Measurements from ENCODE around the gene RUNDC3A.
"Not testable (repeated sequence)": the region's sequence is repeated elsewhere in the genome, so short reads cannot be mapped to it uniquely, and the experiment has no call there.

RUNDC3A gene

GRCh38 chr17:44361292-44362260 lies 53.2 kb downstream of the RUNDC3A start:
- H3K27ac Mint-ChIP-seq: no peak overlapping the region
- H3K4me3 Mint-ChIP-seq: no peak overlapping the region
- ATAC-seq: no peak
- no peaks in the 10 kb centered on the region for H3K4me1 Mint-ChIP-seq
- DNase-seq: no peak
- H3K27me3 Mint-ChIP-seq: peaks cover 22% of the 10 kb centered on the region
- H3K36me3 Mint-ChIP-seq (ENCODE audit: low read depth): no peaks in the 10 kb centered on the region
- H3K9me3 Mint-ChIP-seq: no peaks in the 10 kb centered on the region

GRCh38 chr17:44362459-44362948 lies 54.1 kb downstream of the RUNDC3A start:
- no peak for ATAC-seq
- Mint-ChIP-seq H3K27me3 (peaks cover 25% of the 10 kb centered on the region), H3K4me1 (no peaks in the 10 kb centered on the region), H3K9me3 (no peaks in the 10 kb centered on the region), H3K36me3 (ENCODE audit: low read depth) (no peaks in the 10 kb centered on the region), H3K4me3 (no peak overlapping the region), H3K27ac (no peak overlapping the region)
- DNase-seq: no peak

GRCh38 chr17:44362949-44363612 lies 54.7 kb downstream of the RUNDC3A start:
- Mint-ChIP-seq H3K4me3 (peak overlapping the region; percentile 45), H3K36me3 (ENCODE audit: low read depth) (no peaks in the 10 kb centered on the region), H3K27me3 (peaks cover 25% of the 10 kb centered on the region), H3K27ac (no peak overlapping the region), H3K9me3 (no peaks in the 10 kb centered on the region), H3K4me1 (no peaks in the 10 kb centered on the region)
- DNase-seq: no peak
- peak; percentile 20 for ATAC-seq

GRCh38 chr17:44363613-44364159 lies 55.3 kb downstream of the RUNDC3A start, which contains the start of gene FAM171A2:
Gene FAM171A2 (minus strand): TSS chr17:44363853. CDS start chr17:44363714, 139 bp downstream.
- peaks cover 27% of the 10 kb centered on the region for H3K27me3 Mint-ChIP-seq
- H3K9me3 Mint-ChIP-seq: no peaks in the 10 kb centered on the region
- H3K36me3 Mint-ChIP-seq (ENCODE audit: low read depth): no peaks in the 10 kb centered on the region
- peak; percentile 79 for DNase-seq
- H3K4me3 Mint-ChIP-seq: peak within 1 kb of the TSS; percentile 50
- no peak within 1 kb of the TSS for H3K27ac Mint-ChIP-seq
- no peaks in the 10 kb centered on the region for H3K4me1 Mint-ChIP-seq
- ATAC-seq: peak; percentile 86

- H3K4me1 Mint-ChIP-seq: not testable (repeated sequence)
Measured at GRCh38 chr17:44365051-44365450, 56.6 kb downstream of the RUNDC3A start.

GRCh38 chr17:44367231-44367979 lies 59.0 kb downstream of the RUNDC3A start:
- DNase-seq: no peak
- Mint-ChIP-seq H3K27ac (no peak overlapping the region), H3K4me3 (no peak overlapping the region), H3K9me3 (no peaks in the 10 kb centered on the region), H3K36me3 (ENCODE audit: low read depth) (no peaks in the 10 kb centered on the region), H3K27me3 (peaks cover 36% of the 10 kb centered on the region), H3K4me1 (peaks cover 2% of the 10 kb centered on the region)
- no peak for ATAC-seq

More at GRCh38 chr17:44365051-44365450, 56.6 kb downstream of the RUNDC3A start:
- peak overlapping the region; percentile 23 for H3K4me3 Mint-ChIP-seq
- not testable (repeated sequence) for H3K36me3 Mint-ChIP-seq (ENCODE audit: low read depth); H3K27ac Mint-ChIP-seq; H3K9me3 Mint-ChIP-seq; DNase-seq; ATAC-seq
- peaks cover 34% of the 10 kb centered on the region for H3K27me3 Mint-ChIP-seq
